Stomach (tissue), 4 donors: ENCODE data around the gene NEXMIF.

Source experiments
- CTCF ChIP-seq, 7 experiments: fragments of 450-650 bp in 4 of 7; fragments of 200-600 bp in 3 of 7; sonication (generic) in 3 of 7; IDR thresholded peaks; one replicate each; pipeline ENCODE4 v1.5.1; 2016 to 2019; ENCODE audit warnings: antibody characterized with exemption in 7 of 7, control low read depth in 2 of 7, mild to moderate bottlenecking in 1 of 7
- EP300 ChIP-seq: sonication (generic); formaldehyde crosslinking; IDR thresholded peaks from one replicate; pipeline ENCODE4 v1.6.1; 2017; ENCODE audit warnings: antibody characterized with exemption
- POLR2AphosphoS5 ChIP-seq, 3 donors: sonication (generic); formaldehyde crosslinking; IDR thresholded peaks; one replicate each; pipeline ENCODE4 v1.6.1; 2016; ENCODE audit warnings: antibody characterized with exemption in 3 of 3

DNA sequence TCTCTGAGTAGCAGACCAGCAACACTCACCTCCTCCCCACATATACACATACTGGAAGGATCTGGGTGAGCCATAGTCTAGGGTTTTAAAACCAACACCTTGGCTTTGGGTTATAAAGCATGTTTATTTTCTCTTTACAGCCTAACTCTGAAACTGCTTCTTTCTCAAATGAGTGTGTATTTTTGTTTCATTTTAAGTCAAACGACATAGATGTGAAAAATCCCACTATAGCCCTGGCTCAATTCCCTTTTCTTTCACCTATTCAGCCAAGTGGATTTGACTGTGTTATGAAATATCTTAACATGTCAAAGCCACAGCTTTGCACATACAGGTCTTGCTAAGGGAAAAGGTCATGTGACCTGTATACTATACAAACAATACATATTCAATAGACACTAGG lies 13.8 kb downstream of the NEXMIF start:
- TF ChIP-seq POLR2AphosphoS5 (IDR thresholded peaks at IDR 0.05) (no peak), CTCF (IDR thresholded peaks at IDR 0.05) (no peak), EP300 (no peak)
